Upper lobe of left lung (tissue), 6 donors: ENCODE results near the gene MBOAT1. TPM values are rescaled to one million over a fixed set of nuclear protein-coding genes. Genes with fewer than 3 reads are reported as not detected.

Experiments
- ATAC-seq, 2 donors: fragments of 200-7000 bp; cut with Tn5 transposase; one replicate each; pipeline ENCODE4 v1.9.1; 2022; ENCODE audit warnings: mild to moderate bottlenecking in 2 of 2, moderate library complexity in 2 of 2; ENCODE audit not compliant: low FRiP score in 2 of 2
- DNase-seq, 2 donors: peaks; one replicate each; pipeline ENCODE4 v3.0.0-alpha.2; 2019 to 2020
- H3K27ac ChIP-seq, 4 donors: fragments of 200-600 bp; sonication (generic); one replicate each; pipeline ENCODE4 v1.5.1; 2016 to 2019
- H3K27me3 ChIP-seq, 4 donors: fragments of 200-600 bp; sonication (generic); one replicate each; pipeline ENCODE4 v1.5.1; 2017 to 2019
- H3K36me3 ChIP-seq, 4 donors: fragments of 200-600 bp; sonication (generic); one replicate each; pipeline ENCODE4 v1.5.1; 2016 to 2019
- H3K4me1 ChIP-seq, 4 donors: fragments of 200-600 bp; sonication (generic); one replicate each; pipeline ENCODE4 v1.5.1; 2018 to 2019
- H3K4me3 ChIP-seq, 4 donors: fragments of 200-600 bp; sonication (generic); one replicate each; pipeline ENCODE4 v1.5.1; 2017 to 2019; ENCODE audit warnings: mild to moderate bottlenecking in 2 of 4, moderate library complexity in 1 of 4
- H3K9me3 ChIP-seq, 4 donors: fragments of 200-600 bp; sonication (generic); one replicate each; pipeline ENCODE4 v1.5.1; 2018 to 2019
- CTCF ChIP-seq, 6 experiments: fragments of 450-650 bp in 4 of 6; fragments of 200-600 bp in 2 of 6; sonication (generic) in 2 of 6; IDR thresholded peaks; one replicate each; pipeline ENCODE4 v1.5.1; 2016 to 2019; ENCODE audit warnings: antibody characterized with exemption in 6 of 6
- EP300 ChIP-seq, 4 donors: sonication (generic); formaldehyde crosslinking; IDR thresholded peaks; one replicate each; pipeline ENCODE4 v1.5.1; 2017; ENCODE audit warnings: antibody characterized with exemption in 4 of 4, control low read depth in 2 of 4
- POLR2A ChIP-seq, 4 donors: fragments of 450-650 bp; IDR thresholded peaks; one replicate each; pipeline ENCODE4 v1.5.1; 2016 to 2017; ENCODE audit warnings: antibody characterized with exemption in 4 of 4, mild to moderate bottlenecking in 2 of 4
- POLR2AphosphoS5 ChIP-seq, 2 donors: sonication (generic); formaldehyde crosslinking; IDR thresholded peaks; one replicate each; pipeline ENCODE4 v1.5.1; 2017; ENCODE audit warnings: antibody characterized with exemption in 2 of 2
- WGBS, 2 donors: methylation state at CpG; one replicate each; pipeline ENCODE4 v1.1.5; 2017 to 2018; 5-methylcytosine and 5-hydroxymethylcytosine counted together
- total RNA-seq, 6 donors: library from RNA; depleted of rRNA in 4 of 6; stranded (reverse); fragments of >200 nt in 4 of 6; gene quantifications; one replicate each; pipeline versions ENCODE4 v1.1.0 to v1.2.1, GENCODE V29; 2016 to 2021
- donor health status: DM: no; HTN: no; CAD: no; lungs with moderate emphysema.
- donor health status: DM: no; HTN: yes; CAD: no; lungs with severe emphysema.

Gene MBOAT1
- total RNA-seq, 6 donors from 2014 or later, result 4.2 to 17.5 (median 12.2) TPM

- whole genome bisulfite sequencing, 2 donors, result 93 to 98% methylated on average over 2 of the region's 2 CpGs
- no peaks in the 10 kb centered on the region for H3K27me3 ChIP-seq
- no peaks in the 10 kb centered on the region for H3K9me3 ChIP-seq
- ATAC-seq (no peak), DNase-seq (no peak)
- no peaks in the 10 kb centered on the region for H3K4me1 ChIP-seq
- TF ChIP-seq EP300 (IDR thresholded peaks at IDR 0.05), result no peak
- TF ChIP-seq CTCF (IDR thresholded peaks at IDR 0.05), result no peak
- no peak for TF ChIP-seq POLR2A (IDR thresholded peaks at IDR 0.05)
- no peak for TF ChIP-seq POLR2AphosphoS5 (IDR thresholded peaks at IDR 0.05)
- no peak overlapping the region for H3K27ac ChIP-seq
- H3K36me3 ChIP-seq, result peaks cover 0 to 36% (median 12%) of the 10 kb centered on the region in 4 donors
- no peak overlapping the region for H3K4me3 ChIP-seq
Measured at GRCh38 chr6:20113649-20114224, 98.5 kb downstream of the MBOAT1 start.

GRCh38 chr6:20112841-20113240 is 99.4 kb downstream of the MBOAT1 start:
- TF ChIP-seq POLR2A (IDR thresholded peaks at IDR 0.05) (no peak), EP300 (IDR thresholded peaks at IDR 0.05) (no peak), CTCF (IDR thresholded peaks at IDR 0.05) (no peak), POLR2AphosphoS5 (IDR thresholded peaks at IDR 0.05) (no peak)
- peaks cover 0 to 41% (median 15%) of the 10 kb centered on the region in 4 donors for H3K36me3 ChIP-seq
- no peaks in the 10 kb centered on the region for H3K9me3 ChIP-seq
- WGBS, 2 donors, result 95 to 99% methylated on average over 5 of the region's 5 CpGs
- no peak overlapping the region for H3K4me3 ChIP-seq
- H3K27me3 ChIP-seq, result no peaks in the 10 kb centered on the region
- H3K27ac ChIP-seq, result no peak overlapping the region
- DNase-seq (no peak), ATAC-seq (no peak)
- H3K4me1 ChIP-seq, result no peaks in the 10 kb centered on the region

- no peaks in the 10 kb centered on the region for H3K27me3 ChIP-seq
- H3K9me3 ChIP-seq, result no peaks in the 10 kb centered on the region
- H3K4me3 ChIP-seq, result no peak overlapping the region
- DNase-seq, result no peak
- no peak overlapping the region for H3K27ac ChIP-seq
- TF ChIP-seq POLR2A (IDR thresholded peaks at IDR 0.05) (no peak), EP300 (IDR thresholded peaks at IDR 0.05) (no peak), POLR2AphosphoS5 (IDR thresholded peaks at IDR 0.05) (no peak), CTCF (IDR thresholded peaks at IDR 0.05) (no peak)
- peaks cover 0 to 46% (median 16%) of the 10 kb centered on the region in 4 donors for H3K36me3 ChIP-seq
- H3K4me1 ChIP-seq, result no peaks in the 10 kb centered on the region
- ATAC-seq, result no peak
- 84 to 86% methylated on average over 5 of the region's 5 CpGs for WGBS, 2 donors
Measured at GRCh38 chr6:20112241-20112640, 100.0 kb downstream of the MBOAT1 start.

GRCh38 chr6:20110478-20110877 is 101.8 kb downstream of the MBOAT1 start:
- Histone ChIP-seq H3K27ac (no peak overlapping the region), H3K36me3 (peaks cover 0 to 52% (median 14%) of the 10 kb centered on the region in 4 donors), H3K27me3 (no peaks in the 10 kb centered on the region), H3K4me3 (no peak overlapping the region), H3K9me3 (no peaks in the 10 kb centered on the region), H3K4me1 (no peaks in the 10 kb centered on the region)
- TF ChIP-seq CTCF (IDR thresholded peaks at IDR 0.05) (no peak), POLR2AphosphoS5 (IDR thresholded peaks at IDR 0.05) (no peak)
- ATAC-seq (no peak), DNase-seq (no peak)

GRCh38 chr6:20109526-20109925 is 102.7 kb downstream of the MBOAT1 start:
- Histone ChIP-seq H3K27me3 (no peaks in the 10 kb centered on the region), H3K36me3 (peaks cover 0 to 56% (median 12%) of the 10 kb centered on the region in 4 donors), H3K27ac (no peak overlapping the region), H3K9me3 (no peaks in the 10 kb centered on the region), H3K4me3 (no peak overlapping the region), H3K4me1 (no peaks in the 10 kb centered on the region)
- TF ChIP-seq EP300 (IDR thresholded peaks at IDR 0.05), result no peak
- TF ChIP-seq POLR2A (IDR thresholded peaks at IDR 0.05), result no peak
- TF ChIP-seq POLR2AphosphoS5 (IDR thresholded peaks at IDR 0.05), result no peak
- no peak for TF ChIP-seq CTCF (IDR thresholded peaks at IDR 0.05)
- DNase-seq (no peak), ATAC-seq (no peak)
- 85 to 94% methylated on average over 6 of the region's 6 CpGs for WGBS, 2 donors
